HG03442 (cell line): Measurements from ENCODE around the gene COMMD9.
A peak's percentile ranks its signal among the peaks of the same experiment; 100 is the strongest.

Source experiments
- ATAC-seq: cut with Tn5 transposase; IDR thresholded peaks from one replicate; pipeline ENCODE4 v1.9.1; 2021; ENCODE audit warnings: mild to moderate bottlenecking, moderate library complexity; ENCODE audit not compliant: unreplicated experiment

Gene COMMD9

DNA sequence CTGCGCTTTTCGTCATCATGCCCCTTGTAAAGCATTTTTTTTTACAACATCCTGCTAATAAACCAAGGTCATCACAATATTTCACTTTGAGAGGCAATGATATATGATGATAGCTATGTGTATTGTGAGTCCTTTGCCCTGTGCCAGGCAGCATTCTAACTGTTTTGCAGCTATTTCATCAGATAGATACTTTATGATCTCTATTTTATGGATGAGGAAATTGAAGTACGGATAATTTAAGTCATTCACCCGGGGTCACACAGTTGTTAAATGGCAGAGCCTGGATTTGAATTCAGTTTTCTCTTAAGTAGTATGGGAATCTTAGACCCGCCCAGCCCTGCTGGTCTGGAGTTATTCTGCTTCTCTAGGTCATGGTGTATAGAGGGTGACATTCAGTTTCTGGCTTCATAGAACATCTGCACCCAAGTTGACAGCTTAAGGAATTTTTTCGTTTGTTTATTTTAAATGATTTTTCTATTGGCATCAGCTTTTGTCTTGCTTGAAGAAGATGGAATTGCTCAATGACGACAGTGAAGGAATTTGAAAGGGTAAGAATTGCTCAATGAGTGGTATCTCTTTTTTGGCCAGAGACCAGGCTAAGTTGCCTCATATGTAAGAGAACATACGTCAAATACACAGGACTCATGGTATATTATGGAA is 7.8 kb upstream of the COMMD9 start:
- ATAC-seq: no peak

GRCh38 chr11:36295926-36296325 is 6.7 kb upstream of the COMMD9 start, which contains the start of gene PRR5L:
Gene PRR5L, plus strand, starts transcription at chr11:36296288. Its CDS starts 104,834 bp downstream, at chr11:36401122.
- no peak for ATAC-seq

DNA sequence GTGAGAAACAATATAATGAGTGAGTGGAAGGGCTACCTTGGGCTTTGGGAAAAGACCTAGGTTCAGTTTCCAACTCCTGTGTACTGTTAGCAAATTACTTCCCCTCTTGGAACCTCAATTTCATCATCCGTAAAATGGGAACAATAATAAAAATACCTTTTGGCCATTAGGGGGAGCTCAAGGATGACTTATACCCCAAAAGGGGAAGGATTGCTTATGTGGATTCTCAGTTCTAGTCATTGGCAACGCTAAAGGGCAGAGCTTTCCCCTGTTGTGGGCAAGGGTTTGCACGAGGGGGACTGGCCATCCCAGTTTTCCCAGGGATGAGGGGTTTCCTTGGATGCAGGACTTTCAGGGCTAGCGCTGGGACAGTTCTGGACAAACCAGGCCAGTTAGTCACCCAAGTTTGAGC is 3.1 kb upstream of the COMMD9 start:
- ATAC-seq: no peak

DNA sequence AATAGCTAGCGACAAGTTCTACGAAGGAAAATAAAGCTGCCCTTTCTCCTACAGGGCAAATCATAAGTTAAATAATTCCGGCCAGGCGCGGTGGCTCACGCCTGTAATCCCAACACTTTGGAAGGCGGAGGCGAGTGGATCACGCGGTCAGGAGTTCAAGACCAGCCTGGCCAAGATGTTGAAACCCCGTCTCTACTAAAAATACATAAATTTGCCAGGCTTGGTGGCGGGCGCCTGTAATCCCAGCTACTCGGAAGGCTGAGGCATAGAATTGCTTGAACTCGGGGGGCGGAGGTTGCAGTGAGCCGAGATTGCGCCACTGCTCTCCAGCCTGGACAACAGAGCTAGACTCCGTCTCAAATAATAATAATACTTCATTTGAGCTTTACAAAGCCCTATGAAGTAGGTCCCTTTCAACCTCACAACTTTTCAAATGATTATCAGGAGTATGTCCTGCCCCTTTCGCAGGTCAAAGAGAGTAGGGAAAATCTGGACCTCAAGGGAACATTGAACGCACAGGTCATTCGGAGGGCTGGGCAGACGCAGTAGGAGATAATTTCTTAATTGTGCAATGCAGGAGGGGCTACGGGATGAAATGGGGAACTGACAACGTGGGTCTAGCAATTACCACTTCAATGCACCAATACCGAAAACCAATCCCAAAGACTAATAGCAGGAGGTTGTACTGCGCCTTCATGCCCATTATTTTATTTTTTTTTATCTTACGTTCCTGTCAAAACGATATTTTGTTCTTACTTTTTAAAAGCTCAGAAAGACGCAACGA is 590 bp downstream of the COMMD9 start:
- ATAC-seq: no peak

GRCh38 chr11:36282926-36283325 is 6.3 kb downstream of the COMMD9 start:
- no peak for ATAC-seq

- no peak for ATAC-seq
These were observed 7.4 kb downstream of the COMMD9 start for GRCh38 chr11:36281850-36282249.

- ATAC-seq: no peak
These were observed 8.7 kb downstream of the COMMD9 start for GRCh38 chr11:36280531-36280930.

- ATAC-seq: no peak
These were observed 10.5 kb downstream of the COMMD9 start for GRCh38 chr11:36278531-36279282.

GRCh38 chr11:36274414-36274813 is 14.8 kb downstream of the COMMD9 start:
- ATAC-seq: no peak

GRCh38 chr11:36273110-36273509 is 16.1 kb downstream of the COMMD9 start:
- ATAC-seq: no peak

- no peak for ATAC-seq
These were observed 17.3 kb downstream of the COMMD9 start for GRCh38 chr11:36271794-36272407.

DNA sequence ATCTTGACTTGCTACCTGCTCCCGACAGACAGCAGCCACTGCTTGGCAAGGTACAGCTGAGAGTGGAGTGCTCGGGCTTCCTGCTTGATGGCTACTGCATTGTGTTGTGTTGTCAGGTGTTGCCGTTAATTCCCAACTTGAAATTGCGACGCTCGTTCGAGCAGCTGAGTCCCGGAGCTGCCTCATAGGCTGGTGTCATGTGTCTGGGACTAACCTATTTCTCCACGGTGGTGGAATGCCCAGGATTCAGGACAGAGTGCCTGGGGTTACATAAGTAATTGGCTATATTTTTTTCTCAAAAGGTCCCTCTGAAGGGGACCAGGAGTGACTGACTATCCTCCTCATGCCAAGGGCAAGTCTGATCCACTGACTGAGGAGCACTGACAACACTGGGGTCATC is 18.5 kb downstream of the COMMD9 start:
- no peak for ATAC-seq

GRCh38 chr11:36268337-36268985 is 20.8 kb downstream of the COMMD9 start:
- no peak for ATAC-seq

DNA sequence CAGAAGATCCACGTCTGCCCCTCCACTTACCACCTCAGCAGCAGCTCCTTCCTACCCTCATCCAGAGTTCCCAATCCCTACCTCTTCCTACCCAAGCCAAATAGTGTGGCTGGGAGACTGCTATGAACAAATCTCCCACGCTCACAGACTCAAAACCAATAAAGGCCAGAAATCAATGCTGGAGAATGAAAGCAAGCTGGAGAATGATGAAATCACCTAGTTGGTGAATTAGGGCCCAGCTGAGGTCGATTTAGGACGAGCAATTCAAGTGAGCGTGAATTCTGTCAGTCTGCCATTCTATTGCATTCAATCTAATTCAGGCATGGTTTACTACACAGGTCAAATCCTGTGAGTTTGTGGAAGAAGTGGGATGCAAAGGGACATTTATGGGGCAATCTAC is 22.5 kb downstream of the COMMD9 start:
- no peak for ATAC-seq

GRCh38 chr11:36265793-36266628 is 23.2 kb downstream of the COMMD9 start:
- ATAC-seq: peak; percentile 71

DNA sequence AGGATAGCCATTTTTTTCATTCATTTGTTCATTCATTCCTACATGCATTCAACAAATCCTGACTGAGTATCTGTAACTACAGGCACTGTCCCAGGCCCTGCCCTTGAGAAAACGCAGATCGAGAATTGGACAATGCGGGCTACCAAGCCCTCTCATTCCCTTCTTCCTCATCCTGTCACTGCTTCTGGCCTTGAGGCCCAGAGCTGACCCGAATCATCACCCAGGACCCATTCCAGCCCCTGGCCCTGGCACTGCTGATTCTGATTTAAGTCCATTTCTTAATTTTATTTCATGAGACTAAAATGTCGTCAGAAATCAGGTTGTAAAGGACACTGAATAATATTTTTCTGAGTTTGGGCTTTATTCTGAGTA is 24.3 kb downstream of the COMMD9 start:
- no peak for ATAC-seq

GRCh38 chr11:36264011-36264972 is 24.9 kb downstream of the COMMD9 start:
- no peak for ATAC-seq

GRCh38 chr11:36261094-36261493 is 28.1 kb downstream of the COMMD9 start:
- ATAC-seq: no peak
